ENCODE data around the gene AKAP5.

AKAP5 gene, protein sequence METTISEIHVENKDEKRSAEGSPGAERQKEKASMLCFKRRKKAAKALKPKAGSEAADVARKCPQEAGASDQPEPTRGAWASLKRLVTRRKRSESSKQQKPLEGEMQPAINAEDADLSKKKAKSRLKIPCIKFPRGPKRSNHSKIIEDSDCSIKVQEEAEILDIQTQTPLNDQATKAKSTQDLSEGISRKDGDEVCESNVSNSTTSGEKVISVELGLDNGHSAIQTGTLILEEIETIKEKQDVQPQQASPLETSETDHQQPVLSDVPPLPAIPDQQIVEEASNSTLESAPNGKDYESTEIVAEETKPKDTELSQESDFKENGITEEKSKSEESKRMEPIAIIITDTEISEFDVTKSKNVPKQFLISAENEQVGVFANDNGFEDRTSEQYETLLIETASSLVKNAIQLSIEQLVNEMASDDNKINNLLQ

DNA sequence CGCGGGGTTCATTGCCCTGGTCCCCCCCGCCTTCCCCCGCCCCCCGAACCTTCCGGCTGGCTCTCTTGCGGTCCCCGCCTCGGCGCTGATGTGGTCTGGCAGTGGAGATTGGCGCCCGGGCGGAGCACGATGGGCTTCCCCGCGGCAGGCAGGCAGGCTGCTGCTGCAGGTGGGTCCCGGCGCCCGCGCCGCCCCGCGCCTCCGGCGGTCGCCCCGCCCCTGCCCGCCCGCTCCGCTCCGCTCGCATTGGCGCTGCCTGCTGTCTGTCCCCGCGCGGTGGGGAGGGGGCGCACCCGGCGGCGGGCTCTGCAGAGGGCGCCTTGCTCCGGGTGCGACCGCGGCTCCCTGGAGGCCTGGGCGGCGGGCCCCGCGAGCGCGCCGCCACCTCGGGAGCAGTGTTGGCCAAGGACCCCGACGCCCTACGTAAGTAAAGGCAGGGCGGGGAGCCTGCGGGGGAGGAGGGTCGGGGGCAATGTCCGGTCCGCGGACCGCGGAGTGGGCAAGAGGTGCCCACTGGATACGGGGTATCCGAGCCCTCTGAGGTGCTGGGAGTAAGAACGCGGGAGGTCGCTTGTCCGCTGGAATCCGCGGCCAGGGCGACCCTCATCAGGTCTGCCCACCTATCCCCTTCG, at the start of gene AKAP5:
Gene AKAP5 (plus strand): TSS at position 309 of the 632 bp plus-strand sequence. CDS start 2,896 bp downstream, outside the sequence.
- DNase-seq = peak; percentile 50

DNA sequence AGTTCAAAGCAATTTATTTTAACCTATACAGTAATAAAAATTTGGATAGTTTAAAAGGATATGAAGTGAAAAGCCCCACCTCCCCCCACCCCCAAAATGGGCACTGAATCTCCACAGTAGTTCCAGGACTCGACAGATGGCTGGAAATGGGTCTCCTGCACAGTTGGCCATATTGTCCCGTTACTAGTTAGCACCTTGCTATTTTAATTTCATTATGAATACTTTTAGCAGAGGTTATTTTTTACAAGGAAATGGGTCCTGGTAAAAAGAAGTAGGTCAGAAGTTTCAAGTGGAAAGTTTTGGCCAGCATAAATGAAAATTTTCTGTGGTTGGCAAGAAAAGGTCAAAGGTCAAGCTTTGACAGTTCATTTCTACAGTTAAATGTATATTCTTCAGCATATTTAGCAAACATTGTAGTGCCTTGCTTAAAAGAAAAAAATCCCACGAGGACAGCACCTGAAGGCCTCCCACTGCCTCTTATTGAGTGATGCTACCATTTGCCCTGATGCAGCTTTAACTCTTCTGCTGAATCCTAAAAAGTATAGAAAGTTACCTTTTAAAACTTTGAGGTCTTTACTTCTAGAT, 48.9 kb upstream of the AKAP5 start:
- no peak for DNase-seq

DNA sequence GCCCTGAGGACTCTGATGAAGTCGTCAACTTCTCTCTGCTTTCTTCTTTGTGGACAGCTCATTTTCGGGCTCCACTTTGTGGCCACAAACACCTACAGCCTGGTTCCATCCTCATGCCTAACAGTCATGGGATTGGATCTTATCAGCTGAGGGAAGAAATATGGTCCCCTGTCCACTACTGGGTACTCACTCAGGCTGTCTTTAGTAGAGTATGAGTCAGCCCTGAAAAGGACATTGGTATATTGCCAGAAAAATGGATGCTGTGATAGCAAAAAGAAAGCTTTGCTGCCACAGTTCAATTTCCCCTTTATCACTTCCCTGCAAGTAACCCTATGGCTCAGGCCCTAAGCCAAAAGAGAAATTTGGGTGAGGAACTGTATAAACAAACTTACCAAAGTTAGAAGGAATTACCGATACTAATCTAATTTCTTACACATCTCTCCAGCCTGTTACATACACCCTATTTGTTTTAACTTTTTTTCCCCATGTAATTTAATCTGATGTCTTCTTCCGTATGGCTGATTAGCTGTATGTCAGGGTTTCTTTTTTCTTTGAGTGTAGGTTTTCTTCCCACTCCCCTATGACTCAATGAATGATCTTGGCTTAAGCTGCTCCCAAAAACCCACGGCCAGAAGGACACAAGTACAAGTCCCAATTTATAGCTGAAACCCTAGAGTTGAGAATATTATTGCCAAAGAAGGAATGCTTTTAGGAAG, 48.1 kb upstream of the AKAP5 start:
- no peak for DNase-seq

DNA sequence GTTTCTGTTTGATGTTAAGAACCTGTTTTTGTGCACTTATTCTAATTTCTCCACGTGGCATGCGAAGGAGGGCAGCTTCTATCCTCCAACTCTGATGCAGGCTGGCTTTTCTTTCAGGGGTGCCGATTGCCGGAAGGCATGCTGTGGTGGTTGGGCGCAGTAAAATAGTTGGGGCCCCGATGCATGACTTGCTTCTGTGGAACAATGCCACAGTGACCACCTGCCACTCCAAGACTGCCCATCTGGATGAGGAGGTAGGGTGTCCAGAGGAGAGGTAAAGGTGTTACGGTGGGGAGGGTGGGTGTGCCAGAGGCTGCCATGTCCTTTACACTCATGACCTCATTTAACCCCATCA, 47.6 kb upstream of the AKAP5 start:
- no peak for DNase-seq

DNA sequence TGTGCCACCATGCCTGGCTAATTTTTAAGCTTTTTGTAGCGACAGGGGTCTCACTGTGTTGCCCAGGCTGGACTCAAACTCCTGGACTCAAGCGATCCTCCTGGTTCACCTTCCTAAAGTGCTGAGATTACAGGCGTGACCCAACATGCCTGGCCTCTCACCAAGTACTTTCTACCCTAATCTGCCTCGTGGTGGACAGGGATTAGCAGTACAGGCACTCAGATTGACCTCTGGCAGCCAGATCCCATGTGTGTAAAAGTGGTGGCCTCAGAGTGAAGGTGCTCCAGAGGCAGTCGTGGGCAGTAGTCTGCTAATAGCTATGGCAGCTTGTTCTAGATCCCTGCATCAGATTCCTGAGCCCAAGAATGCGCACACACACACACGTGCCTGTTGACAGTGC, 46.3 kb upstream of the AKAP5 start:
- no peak for DNase-seq

DNA sequence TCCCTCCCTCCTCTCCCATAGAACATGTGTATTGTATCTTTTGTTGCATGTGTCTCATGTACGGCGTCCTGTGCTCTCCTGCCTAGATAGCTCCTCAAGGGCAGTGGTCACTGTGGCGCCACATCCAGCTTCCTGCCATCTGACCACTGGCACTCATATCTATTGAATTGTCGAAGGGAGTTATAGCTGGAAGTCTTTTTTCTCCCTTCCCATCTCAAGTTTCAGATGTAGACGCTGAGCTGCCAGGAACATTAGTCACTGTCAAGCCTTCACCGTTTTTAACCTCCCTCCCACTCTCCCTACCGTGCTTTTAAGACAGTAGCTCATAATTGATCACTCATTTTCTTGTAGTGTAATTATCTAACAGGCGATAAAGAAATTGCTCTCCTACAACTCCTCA, 44.1 kb upstream of the AKAP5 start:
- DNase-seq = no peak

DNA sequence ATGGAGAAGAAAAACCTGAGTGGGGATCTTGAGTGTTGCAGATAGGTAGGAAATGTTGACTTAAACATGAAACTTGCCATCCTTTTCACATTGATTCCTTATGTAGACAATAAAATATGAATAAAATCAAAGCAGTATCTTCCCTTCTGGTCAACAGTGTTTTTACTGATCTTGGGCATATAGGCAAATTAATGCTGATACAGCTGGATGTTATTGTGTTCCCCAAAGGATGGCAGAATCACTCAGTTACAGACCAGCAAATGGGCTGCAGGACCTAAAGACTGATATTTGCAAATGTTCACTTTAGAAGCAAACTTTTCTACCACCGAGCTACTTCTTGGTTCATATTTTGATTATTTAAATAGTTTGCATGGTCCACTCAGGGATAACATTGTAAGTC, 43.3 kb upstream of the AKAP5 start:
- DNase-seq = no peak

DNA sequence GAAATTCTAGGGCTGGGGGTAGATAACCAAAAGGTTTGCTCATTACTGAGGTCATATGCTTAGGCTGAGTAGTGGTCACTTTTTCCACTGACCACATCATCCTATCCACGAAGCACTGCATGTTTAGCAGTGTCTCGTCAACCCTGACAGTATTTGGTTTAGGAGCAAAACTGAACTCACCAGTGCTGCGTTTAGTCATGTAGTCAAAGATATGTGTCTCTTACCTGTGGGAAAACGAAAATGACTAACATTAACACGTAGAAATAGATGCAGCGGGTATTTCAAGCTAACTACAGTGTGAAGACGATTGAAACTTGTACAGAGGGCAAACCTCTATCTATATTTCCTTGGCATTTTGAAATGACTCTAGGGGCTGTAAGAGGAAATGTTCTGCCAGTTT, 42.5 kb upstream of the AKAP5 start:
- no peak for DNase-seq

DNA sequence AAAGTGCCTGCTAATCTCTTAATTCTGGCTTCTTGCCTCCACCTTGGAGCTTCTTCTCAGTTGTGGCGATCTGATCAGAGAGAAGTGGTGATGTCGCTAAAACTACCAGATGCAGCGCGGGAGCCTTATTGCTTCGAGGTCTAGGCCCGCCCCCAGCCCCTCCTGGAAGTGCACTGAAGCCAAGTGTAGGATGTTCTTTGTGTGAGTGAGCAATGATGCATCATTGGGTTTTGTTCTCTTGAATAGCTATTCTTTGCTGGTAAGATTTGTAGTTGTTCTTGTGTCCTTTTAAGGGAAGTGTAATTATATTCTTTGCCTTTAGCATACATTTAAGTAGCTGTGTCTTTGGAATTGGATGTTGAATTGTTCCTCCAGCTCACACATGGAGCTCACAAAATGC, 41.3 kb upstream of the AKAP5 start:
- no peak for DNase-seq

DNA sequence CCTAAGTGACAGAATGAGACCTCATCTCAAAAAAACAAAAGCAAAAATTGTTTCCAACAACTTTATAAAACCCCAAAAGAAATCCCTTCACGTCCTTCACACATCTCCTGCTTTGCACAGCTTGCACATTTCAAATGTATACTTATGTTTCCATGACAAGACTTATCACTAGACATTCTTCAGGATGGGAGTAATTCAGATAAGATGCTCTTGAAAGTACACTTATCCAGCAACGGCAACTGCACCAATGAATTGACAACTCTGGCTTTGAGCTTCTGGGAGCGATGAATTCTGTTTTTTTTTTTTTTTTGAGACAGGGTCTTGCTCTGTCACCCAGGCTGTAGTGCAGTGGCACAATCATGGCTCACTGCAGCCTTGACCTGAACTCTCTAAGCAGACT, 30.8 kb upstream of the AKAP5 start:
- no peak for DNase-seq

DNA sequence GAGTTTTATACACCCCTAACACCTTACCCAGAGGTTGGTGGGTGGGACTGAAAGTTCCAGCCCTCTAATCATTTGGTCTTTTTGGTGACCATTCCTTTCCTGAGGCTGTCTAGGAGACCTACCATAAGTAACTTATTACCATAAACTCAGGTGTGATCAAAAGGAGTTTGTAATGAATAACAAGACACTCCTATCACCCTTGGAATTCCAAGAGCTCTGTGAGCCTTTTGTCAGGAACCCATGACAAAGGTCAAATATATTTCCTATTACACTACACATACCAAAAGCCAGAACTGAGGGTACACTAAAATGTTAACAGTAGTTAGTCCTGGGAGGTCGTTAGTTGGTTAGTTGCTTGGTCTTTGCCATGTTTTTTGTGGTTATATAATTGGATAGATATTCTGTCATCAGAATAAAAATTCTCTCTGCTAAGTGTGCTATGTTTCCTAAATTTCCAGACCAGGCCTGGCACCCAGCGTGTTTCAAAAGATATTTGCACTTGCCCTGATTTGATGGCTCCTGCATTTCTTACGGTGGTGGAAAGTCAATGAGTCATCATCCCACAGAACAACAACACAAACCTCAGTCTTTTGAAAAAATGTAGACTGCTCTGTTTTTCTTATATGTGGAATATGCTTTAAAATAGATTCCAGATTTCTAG, 27.0 kb upstream of the AKAP5 start:
- DNase-seq = no peak

DNA sequence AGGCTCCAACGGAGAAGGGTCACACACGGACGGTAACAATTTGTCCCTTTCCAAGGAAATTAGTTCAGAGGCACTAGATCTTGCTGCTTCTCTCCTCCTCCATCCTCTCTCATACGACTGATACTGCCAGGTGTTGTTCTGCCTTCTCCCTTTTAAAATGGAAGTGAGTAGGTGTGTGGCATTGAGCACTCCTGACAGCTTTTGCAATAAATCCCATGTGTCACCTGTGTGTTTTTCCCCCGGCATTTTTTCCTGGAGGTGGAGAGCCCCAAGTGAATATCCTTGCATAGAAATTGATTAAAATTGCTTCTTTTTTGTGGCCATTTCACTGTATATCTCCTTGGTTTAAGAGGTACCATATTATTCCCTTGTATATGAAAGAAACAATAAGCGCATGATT, 26.2 kb upstream of the AKAP5 start:
- no peak for DNase-seq

DNA sequence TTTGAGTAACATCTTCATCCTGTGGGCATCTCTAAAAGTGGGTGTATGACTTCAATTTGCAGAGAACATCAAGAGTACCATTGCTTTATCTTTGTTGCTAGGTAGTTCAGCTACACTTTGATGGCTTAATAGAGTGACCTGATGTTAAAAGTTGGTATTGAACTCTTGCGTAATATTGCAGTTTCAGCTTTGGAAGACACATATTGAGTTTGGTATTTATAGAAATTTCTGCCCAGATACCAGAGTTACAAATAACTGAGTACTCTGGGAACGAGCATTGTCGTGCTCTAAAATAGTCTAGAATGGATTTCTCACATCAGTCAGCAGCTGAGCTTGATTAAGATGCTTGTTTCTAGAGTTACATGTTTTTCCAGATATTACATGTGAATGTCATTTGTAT, 24.8 kb upstream of the AKAP5 start:
- DNase-seq = no peak

DNA sequence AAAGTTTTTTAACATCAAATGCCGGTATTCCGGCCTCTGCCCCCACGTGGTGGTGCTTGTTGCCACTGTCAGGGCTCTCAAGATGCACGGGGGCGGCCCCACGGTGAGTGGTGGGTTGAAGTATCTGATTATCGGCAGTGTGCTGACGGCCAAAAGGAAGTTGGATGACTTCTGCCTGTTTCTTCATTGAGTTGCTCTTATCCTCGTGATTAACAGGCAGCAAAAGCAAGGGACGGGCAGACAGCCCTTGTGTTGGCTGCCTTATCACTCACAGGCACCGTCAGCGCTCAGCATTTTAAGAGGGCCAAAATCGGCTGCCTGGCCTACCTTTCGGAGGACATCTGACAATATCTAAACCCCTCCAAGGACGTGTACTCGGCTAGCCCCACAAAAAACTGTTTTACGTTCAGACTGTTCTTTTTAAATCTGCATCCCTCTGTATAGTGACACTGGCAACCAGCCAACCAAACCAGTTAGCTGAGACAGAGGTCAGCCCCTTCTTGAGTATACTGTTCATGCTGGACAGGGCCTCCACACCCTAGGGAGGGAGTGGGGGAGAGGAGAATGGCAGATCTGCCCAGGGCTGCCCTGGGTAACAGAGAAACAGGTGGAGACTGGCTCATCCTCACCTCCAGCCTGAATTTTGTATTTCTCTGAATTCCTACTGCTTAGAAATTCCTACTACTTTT, 22.9 kb upstream of the AKAP5 start:
- DNase-seq = no peak

DNA sequence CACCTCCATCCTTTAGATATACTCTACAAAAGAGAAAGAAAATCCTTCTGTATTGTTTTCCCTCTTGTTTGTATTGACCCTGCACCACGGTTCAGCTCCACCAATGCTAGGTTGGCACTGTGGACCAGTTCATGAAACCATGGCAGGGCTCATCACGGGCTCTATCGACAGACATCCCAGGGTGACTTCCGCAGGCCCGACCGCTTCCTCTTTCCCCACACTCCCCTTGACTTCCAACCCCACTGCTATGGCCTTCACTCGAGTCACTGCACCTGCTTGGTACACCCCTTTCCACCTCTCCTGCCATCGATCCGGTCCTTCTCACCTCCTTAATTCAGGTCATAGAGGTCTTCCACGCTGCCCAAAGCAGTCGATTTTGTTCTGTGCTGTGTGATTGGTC, 21.2 kb upstream of the AKAP5 start:
- DNase-seq = no peak

DNA sequence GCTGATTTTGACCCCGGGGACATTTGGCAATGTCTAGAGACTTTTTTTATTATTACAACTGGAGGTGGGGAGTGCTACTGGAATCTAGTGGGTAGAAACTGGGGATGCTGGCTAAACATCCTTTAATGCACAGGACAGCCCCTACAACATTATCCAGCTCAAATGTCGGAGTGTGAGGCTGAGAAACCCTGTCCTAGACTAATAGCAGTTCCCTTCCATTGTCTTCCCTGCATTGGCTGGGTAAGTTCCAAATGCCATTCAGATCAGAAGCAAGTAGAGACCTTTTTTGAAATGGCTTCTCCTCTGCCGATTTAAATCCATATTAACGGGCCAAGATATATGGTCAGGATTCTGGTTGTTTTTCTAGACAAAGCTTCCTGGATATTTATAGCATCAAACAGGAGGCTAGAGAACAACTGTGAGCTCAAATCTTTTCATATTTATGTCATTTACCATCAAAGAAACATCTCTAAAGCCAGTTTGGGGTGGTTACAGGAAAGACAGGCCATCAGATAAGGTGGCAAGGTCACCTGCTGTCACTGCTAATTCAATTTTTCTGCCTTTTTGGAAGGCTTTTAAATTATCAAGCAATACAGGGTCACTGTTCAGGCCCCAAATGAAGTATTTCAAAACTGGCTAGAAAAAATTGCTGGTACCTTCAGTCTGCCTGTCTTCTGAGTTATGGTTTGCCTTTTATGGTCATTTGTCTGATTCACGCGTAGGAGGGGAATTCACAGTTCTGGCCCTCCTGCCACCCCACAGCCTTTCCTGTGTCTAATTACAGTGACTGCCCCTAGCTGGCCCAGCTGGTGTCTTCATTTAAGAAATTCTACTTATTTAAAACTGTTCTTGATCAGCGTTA, 20.1 kb upstream of the AKAP5 start:
- no peak for DNase-seq

DNA sequence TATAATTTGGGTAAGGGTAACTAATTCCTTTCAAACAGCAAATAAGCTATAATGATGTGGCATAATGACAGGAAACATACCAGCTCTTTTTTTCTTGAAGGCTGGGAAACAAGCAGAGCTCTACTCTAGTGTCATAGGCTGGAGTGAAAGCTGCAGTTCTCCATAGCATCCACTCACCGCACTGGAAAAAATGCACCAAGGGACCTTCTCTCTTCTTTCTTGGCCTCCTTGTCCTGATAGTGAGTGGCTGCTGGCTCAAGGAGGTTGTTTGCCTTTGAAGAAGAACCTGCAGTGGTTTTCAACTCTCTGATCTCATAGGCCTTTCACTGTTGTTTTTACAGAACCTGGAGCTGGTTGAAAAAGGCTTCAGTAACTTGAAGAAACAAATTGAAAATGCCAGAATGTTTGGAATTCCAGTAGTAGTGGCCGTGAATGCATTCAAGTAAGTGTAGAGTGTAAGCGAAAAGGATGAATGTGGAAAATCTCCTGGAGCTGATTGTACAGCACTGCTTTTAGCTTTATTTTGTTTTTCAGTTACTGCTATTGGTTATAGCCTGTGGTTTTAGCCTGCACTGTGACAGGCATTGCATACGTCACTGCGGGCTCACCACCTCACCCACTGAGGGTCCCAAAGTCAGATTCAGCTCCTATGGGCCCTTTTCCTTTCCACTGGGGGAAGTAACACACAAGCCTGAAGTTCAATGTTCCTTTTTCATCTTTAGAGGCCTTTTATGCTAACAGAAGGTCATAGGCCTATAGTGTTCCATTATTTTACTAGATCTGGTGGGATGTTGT, 17.2 kb upstream of the AKAP5 start:
- DNase-seq = no peak

DNA sequence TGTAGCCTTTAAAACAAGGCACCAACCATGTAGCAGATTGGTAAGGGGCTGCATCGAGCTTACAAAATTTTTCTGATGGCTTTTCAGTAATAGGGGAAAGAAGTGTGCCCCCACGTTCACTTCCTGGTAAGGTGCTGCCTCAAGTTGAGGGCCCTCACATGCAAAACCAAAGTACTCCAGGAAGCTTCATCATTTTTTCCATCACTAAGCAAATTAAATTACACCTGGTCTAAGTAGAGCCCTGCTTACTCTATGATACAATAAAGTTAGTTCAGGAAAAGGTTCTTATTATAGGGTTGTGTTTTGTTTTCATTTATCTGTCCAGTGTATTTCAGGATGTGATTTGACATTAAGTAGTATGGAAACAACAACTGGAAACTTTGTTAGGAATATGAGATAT, 15.0 kb upstream of the AKAP5 start:
- DNase-seq = no peak

DNA sequence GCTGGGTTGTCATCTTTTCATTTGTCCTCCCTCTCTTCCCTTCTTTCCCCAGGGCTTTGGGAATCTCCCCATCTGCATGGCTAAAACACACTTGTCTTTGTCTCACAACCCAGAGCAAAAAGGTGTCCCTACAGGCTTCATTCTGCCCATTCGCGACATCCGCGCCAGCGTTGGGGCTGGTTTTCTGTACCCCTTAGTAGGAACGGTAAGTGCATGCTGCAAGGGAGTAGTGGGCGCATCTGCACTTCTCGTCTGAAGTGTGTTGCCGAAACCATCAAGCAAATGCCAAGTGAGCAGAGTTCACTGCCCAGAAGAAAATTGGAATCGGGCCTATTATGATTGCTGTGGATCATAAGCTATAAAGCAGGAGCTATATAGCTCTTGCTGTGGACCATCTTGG, 10.6 kb upstream of the AKAP5 start:
- no peak for DNase-seq

DNA sequence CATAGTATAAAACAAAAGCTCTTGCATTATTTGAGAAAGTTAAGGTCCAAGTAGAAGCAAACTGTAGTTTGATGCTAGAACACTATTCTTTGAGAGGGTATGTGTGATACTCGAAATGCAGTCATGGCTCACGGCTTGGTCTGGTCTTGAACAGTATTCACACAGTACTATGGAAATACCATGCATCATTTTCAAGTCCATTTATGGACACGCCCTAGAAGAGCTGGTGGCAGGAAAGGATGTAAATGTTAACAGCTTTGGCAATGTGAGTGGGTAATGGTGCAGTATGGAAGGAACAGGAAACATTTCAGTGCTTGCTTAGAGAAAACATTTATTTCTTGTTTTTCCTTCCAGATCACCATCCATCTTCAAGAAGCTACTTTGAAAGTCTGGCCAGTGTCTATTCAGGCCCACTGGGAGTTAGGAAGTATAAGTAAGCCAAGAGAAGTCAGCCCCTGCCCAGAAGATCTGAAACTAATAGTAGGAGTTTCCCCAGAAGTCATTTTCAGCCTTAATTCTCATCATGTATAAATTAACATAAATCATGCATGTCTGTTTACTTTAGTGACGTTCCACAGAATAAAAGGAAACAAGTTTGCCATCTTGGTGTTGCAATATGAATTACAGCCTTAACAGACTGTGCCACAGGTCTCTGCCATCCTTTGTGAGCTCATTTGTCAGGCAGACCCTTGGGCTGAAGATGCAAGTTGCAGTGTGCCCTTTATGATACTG, 5.7 kb upstream of the AKAP5 start:
- DNase-seq = no peak
